ENCODE results near the gene MRPL49. TPM values are rescaled to one million over a fixed set of nuclear protein-coding genes. Genes with fewer than 3 reads are reported as not detected.

Gene MRPL49
- total and polyA plus RNA-seq, 2 donors (not counting 3 experiments of a cell fraction or from before 2014, with no cell fraction given): 49.7 to 90.4 TPM

DNA sequence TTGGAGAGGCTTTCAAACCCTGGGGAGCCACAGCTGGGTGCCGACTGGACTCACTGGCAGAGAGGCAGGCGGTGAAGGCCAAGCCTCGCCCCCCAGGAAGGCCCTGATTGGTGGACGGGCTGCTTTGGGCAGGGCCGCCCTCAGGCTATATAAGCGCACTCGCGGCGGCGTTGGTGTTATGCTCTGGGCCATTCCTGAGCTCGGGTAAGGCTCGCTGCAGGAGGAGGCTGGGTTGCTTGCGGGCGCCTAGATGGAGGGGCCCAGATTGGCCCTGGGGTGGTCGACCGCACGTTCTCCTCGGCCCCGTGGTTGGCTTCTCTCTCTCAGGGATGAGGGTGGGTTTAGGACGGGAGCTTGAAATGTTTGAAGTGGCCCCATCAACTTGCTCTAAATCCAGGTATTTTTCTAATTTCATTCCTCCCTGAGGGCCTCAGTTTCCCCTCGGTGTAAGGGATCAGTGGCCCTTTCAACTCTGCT lies 48.0 kb downstream of the MRPL49 start, which contains the start of gene SPDYC:
Gene SPDYC (plus strand): TSS at position 176 of the 477 bp plus-strand sequence. CDS start 1,125 bp downstream, outside the sequence.
- Histone ChIP-seq H3K27ac (ENCODE audit: insufficient read depth, low read depth, low read length) (peak within 1 kb of the TSS; percentile 92), H3K4me2 (ENCODE audit: insufficient read depth, low read length) (peak within 1 kb of the TSS; percentile 23), H3K4me3 (replicated peaks in 1 of 3; ENCODE audit: insufficient read depth in 1 of 3, low read depth in 1 of 3, low read length in 3 of 3) (no peak within 1 kb of the TSS), H3K4me1 (ENCODE audit: control insufficient read depth, extremely low read depth, insufficient read depth, low read length) (peaks cover 15% of the 10 kb centered on the region), H3K79me2 (ENCODE audit: control insufficient read depth, insufficient read depth, low read length) (no peaks in the 10 kb centered on the region), H3K9me1 (replicated peaks; ENCODE audit: control insufficient read depth, extremely low read depth, insufficient read depth, low read length) (no peaks in the 10 kb centered on the region), H3K36me3 (ENCODE audit: control insufficient read depth in 2 of 2, extremely low read depth in 1 of 2, insufficient read depth in 2 of 2, low read length in 2 of 2) (no peaks in the 10 kb centered on the region), H3K9me3 (replicated peaks; ENCODE audit: control insufficient read depth, insufficient read depth, low read length) (no peaks in the 10 kb centered on the region), H2AFZ (ENCODE audit: low read depth, low read length) (peak within 1 kb of the TSS; percentile 95), H4K20me1 (replicated peaks; ENCODE audit: control insufficient read depth, extremely low read depth, insufficient read depth, low read length) (no peaks in the 10 kb centered on the region), H3K9ac (replicated peaks; ENCODE audit: extremely low read depth, insufficient read depth, low read length) (peak within 1 kb of the TSS; percentile 76), H3K27me3 (ENCODE audit: control insufficient read depth in 2 of 2, insufficient read depth in 2 of 2, low read length in 2 of 2) (no peaks in the 10 kb centered on the region)
- CTCF ChIA-PET: interaction anchor here (1.4 to 2.7 kb wide), 3 partner anchors 11 to 58 kb away, joined by 4 to 11 read pairs (median 6); partner anchors contain the start of genes CAPN1 and TM7SF2
- dilution Hi-C loops (cut with MboI; ENCODE audit: extremely low pct_ligation_motif_present, low sequenced_read_pairs): no loop called here
- no TSS peak for BruUV-seq (replicated peaks)
- FAIRE-seq (no peak), DNase-seq (ENCODE audit: low read depth, low spot score) (no peak)
- intact Hi-C loops (cut with micrococcal nuclease): no loop called here
- POLR2A ChIA-PET: no interaction called here
- TF ChIP-seq JUN (IDR thresholded peaks at IDR 0.05; ENCODE audit: borderline replicate concordance, insufficient read depth, insufficient read length, low read depth) (no peak), MYC (IDR thresholded peaks at IDR 0.05; ENCODE audit: low read depth, low read length) (no peak), GATA2 (IDR thresholded peaks at IDR 0.05; ENCODE audit: insufficient read depth, insufficient read length, low read depth, low read length) (no peak), POLR2AphosphoS5 (IDR thresholded peaks at IDR 0.05; ENCODE audit: insufficient read depth, low read depth, low read length) (no peak), POLR2A (IDR thresholded peaks at IDR 0.05; ENCODE audit: low read depth, low read length) (no peak), EZH2 (IDR thresholded peaks at IDR 0.05; ENCODE audit: borderline replicate concordance, low read depth, low read length, severe bottlenecking) (no peak), FOS (IDR thresholded peaks at IDR 0.05; ENCODE audit: borderline replicate concordance, insufficient read depth, low read length) (no peak)
- TF ChIP-seq, protein P1, sequence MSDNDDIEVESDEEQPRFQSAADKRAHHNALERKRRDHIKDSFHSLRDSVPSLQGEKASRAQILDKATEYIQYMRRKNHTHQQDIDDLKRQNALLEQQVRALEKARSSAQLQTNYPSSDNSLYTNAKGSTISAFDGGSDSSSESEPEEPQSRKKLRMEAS (IDR thresholded peaks at IDR 0.05; ENCODE audit: insufficient read depth, insufficient read length): no peak
- TF ChIP-seq, protein P2, sequence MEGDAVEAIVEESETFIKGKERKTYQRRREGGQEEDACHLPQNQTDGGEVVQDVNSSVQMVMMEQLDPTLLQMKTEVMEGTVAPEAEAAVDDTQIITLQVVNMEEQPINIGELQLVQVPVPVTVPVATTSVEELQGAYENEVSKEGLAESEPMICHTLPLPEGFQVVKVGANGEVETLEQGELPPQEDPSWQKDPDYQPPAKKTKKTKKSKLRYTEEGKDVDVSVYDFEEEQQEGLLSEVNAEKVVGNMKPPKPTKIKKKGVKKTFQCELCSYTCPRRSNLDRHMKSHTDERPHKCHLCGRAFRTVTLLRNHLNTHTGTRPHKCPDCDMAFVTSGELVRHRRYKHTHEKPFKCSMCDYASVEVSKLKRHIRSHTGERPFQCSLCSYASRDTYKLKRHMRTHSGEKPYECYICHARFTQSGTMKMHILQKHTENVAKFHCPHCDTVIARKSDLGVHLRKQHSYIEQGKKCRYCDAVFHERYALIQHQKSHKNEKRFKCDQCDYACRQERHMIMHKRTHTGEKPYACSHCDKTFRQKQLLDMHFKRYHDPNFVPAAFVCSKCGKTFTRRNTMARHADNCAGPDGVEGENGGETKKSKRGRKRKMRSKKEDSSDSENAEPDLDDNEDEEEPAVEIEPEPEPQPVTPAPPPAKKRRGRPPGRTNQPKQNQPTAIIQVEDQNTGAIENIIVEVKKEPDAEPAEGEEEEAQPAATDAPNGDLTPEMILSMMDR (IDR thresholded peaks at IDR 0.05; ENCODE audit: extremely low read depth in 1 of 2, insufficient read depth in 1 of 2, low read depth in 1 of 2, low read length in 2 of 2): no peak
